Choroid plexus epithelial cell (primary cell): ENCODE results near the gene VCAN.

Source experiments
- DNase-seq: peaks from one replicate; pipeline ENCODE4 v3.0.0-alpha.2; 2010; ENCODE audit warnings: low read depth
- H3K4me3 ChIP-seq: 2 replicates; pipeline ENCODE4 v1.5.1; 2011; ENCODE audit warnings: low read depth, mild to moderate bottlenecking, control low read depth, low read length, moderate library complexity
- TF ChIP-seq, protein P1 (sequence below): conservative IDR thresholded peaks from 2 replicates; pipeline ENCODE4 v1.5.1; 2011; ENCODE audit warnings: low read depth, mild to moderate bottlenecking, control low read depth, inconsistent platforms, low read length, moderate library complexity

Gene VCAN

DNA sequence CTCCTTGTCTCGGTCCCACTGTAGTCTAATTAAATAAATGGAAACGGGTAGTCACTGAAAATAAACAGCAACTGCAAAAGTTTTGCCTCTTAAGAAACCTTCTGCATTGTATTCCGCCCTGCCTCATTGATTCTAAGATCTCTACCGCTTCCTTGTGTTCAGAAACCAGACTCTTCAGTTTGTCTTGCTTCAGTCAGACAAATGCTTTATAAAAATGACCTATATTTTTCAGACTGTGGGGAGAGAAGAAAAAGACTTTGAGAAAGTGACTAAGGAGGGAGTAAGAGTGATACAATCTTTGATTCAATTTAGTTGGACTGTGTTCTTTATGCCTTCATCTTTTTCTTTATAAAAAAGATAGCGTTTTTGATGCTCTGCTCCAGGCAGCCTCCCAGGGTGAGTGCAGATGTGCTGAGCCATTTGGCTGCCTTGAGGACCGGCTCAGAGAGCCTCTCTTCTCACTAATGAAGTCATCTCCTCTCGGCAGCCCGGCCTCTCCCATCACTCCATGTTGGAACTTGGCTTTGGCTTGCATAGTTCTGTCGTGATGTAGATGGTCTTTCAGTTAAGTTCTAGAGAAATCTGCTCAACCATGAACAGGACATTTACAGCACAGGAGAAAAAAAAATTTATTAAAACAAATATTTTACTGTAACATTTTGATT is 4.0 kb upstream of the VCAN start:
- TF ChIP-seq, protein P1, sequence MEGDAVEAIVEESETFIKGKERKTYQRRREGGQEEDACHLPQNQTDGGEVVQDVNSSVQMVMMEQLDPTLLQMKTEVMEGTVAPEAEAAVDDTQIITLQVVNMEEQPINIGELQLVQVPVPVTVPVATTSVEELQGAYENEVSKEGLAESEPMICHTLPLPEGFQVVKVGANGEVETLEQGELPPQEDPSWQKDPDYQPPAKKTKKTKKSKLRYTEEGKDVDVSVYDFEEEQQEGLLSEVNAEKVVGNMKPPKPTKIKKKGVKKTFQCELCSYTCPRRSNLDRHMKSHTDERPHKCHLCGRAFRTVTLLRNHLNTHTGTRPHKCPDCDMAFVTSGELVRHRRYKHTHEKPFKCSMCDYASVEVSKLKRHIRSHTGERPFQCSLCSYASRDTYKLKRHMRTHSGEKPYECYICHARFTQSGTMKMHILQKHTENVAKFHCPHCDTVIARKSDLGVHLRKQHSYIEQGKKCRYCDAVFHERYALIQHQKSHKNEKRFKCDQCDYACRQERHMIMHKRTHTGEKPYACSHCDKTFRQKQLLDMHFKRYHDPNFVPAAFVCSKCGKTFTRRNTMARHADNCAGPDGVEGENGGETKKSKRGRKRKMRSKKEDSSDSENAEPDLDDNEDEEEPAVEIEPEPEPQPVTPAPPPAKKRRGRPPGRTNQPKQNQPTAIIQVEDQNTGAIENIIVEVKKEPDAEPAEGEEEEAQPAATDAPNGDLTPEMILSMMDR, result peak; percentile 47
- DNase-seq, result peak; percentile 78
- no peak overlapping the region for H3K4me3 ChIP-seq

DNA sequence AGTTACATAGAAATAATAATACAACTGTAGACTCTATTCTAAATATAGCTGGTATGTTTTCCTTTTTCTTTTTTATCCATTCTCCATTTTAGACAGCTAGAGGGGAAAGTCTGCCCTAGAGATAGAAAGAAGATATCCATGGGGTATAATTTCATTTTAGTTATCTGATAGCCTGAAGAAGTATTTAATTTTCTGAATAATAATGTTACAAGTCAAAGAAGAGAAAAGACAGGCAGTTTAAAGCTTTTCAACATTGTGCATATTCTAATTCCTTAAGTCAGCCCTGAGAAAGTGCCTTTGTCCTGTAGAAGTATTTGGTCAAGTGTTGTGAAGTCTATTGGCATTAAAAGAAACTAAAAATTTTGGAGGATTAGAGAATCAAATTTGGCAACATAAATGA is 2.5 kb upstream of the VCAN start:
- DNase-seq, result no peak
- TF ChIP-seq, protein P1, result no peak
- no peak overlapping the region for H3K4me3 ChIP-seq

DNA sequence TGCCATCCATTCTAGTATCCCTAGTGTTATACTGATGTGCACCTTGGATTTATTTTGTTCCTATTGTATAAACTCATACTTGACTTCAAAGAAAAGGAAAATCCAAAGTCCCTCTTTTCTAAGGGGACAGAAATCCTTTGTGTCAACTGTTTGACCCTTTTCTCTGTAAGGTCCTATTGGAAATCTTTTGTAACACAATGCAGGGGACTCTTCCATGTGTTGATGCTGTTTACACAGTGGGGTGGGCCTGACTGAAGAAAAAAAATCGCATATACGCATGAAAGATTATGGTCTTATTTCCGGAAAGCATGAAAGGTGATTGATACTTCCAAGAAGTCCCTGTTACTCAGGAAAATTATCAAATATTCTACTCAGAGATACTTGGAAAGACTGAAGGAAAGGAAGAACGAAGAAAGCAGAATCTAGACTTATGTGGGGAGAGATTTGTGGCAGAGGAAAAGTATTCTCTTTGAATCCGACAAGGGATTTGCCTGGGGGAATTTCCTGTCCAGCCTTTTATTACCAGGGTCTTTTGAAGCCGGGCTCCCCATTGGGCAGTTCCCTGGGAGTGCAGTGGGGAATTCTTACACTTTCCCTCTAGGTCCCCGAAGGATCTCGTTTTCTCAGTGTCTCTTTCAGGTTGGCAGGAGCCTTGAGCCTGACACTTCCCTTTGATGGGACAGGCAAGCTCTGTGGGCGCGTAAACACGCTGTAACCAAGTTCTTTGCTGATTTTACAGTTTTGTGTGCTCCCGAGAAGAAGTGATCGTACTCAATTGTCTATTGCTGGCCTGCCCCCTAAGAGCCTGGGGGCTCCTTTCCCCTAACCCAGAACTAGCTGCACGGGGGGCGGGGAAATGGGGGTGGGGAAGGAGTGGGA is 779 bp upstream of the VCAN start:
- peak overlapping the region; percentile 77 for H3K4me3 ChIP-seq
- TF ChIP-seq, protein P1, result no peak
- no peak for DNase-seq

DNA sequence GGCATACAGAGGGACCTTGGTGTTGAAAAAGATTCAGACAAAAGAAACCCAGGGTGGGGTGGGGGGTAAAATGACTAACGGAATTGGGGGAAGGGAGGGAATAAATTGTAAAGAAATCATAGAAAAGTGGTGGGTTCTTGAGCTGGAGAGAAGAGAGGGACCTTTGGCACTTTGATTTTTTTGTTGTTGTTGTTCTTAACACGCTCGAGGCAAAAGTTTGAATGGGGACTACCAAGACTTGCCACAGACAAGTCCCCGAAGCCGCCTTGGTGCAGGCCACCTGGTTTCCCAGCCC is 616 bp downstream of the VCAN start:
- H3K4me3 ChIP-seq, result peak overlapping the region; percentile 77
- DNase-seq, result peak; percentile 35
- TF ChIP-seq, protein P1, result no peak

DNA sequence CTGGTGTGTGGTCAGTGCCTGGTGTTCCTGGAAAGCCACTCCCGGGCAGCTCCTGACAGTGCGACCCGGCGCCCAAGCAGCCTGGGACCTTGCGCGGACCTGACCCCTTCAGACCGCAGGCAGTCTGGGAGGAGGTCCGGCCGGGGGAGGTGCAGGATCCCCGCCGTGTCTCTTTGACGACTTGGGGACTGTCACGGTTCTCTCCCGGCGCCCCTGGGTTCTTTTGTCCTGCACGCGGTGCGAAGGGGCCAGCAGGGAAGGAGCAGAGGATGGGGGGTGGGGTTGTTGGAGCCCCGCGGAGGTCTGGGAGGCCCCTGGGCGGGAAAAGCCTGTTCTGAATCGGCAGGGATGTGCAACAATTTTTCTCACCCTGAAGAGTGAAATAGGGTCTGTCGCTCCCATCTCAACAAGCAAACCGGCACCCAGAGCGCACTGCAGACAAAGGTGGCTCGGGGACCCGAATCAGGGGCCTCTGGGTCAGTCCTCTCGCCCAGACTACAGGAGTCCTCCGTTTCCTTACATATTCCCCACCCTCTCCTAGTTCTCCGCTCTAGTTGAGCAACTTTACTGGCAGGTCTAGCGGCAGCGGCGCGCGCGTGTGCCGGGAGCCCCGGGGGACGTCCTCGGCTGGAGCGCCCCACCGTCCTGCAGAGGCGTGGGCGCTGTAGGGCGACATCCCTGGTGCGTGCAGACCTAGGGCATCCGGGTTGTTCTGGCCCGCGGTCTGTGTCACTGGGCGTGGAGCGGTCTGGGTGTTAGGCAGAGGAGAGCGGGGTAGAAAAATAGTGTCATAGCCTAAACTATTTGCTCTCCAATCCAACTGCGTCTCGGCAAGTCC is 1.2 kb downstream of the VCAN start:
- TF ChIP-seq, protein P1, result no peak
- no peak for DNase-seq
- H3K4me3 ChIP-seq, result peak overlapping the region; percentile 77

DNA sequence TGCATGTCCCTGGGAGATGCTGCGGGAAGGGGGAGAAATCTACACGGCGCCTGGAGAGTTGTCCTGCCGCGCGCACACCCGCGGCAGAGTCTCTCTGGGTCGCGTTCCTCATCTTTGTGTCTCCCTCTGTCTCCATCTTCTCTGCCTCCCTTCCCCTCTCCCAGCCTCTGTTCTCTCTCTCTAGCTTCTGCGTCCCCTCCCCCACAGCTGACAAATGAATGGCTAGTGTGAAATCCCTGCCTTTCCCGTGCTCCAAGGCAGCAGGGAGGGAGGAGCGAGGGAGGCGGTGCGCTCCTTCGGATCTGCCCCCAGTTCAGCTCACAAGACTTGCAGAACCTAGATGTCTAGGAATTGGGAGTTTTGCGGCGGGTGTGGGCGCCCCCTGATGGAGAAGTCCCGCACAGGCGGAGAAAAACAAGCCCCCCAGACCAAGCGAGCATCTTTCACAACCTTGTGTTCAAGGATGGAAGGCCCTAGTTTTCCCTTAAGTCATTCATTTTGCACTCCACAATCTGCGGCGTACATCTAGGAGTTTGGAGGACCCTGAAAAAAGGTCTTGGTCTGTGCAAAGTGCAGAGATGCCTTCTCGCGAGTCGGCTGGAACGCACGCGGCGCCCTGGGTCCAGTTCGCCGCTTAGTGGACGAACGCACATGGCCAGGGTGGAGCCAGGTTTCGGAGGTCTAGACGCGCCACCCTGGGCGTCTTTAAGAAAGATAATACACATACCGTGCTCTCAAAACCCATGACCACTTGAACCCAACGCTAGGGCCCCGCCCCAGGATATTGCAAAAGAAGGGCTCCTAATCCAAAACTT is 2.0 kb downstream of the VCAN start:
- peak overlapping the region; percentile 77 for H3K4me3 ChIP-seq
- TF ChIP-seq, protein P1, result peak; percentile 86
- peak; percentile 99 for DNase-seq
